Measurements from ENCODE around the gene SUFU.

- TF ChIP-seq CTCF (conservative IDR thresholded peaks at IDR 0.05; ENCODE audit: low read depth, low read length) (no peak), CHD1 (IDR thresholded peaks at IDR 0.05; ENCODE audit: low read depth, low read length) (no peak), POLR2A (IDR thresholded peaks at IDR 0.05; ENCODE audit: low read depth, low read length) (no peak), RFX5 (IDR thresholded peaks at IDR 0.05; ENCODE audit: low read depth, low read length) (no peak), USF2 (IDR thresholded peaks at IDR 0.05; ENCODE audit: low read depth, low read length) (no peak), RAD21 (IDR thresholded peaks at IDR 0.05; ENCODE audit: low read length) (no peak), MXI1 (IDR thresholded peaks at IDR 0.05; ENCODE audit: borderline replicate concordance, low read depth, low read length) (no peak), BHLHE40 (IDR thresholded peaks at IDR 0.05; ENCODE audit: low read depth, low read length) (no peak), MAFK (IDR thresholded peaks at IDR 0.05; ENCODE audit: low read depth, low read length) (no peak), SMC3 (IDR thresholded peaks at IDR 0.05; ENCODE audit: low read depth, low read length) (no peak)
Observed at GRCh38 chr10:102522874-102523249, 19.1 kb downstream of the SUFU start.

Data from IMR-90 (cell line).